SU-DHL-6 (cell line): ENCODE data around the gene DPH7.

ENCODE experiments used
- H2AFZ ChIP-seq: fragments of 200-600 bp; sonication (generic); 2 replicates; pipeline ENCODE4 v1.6.1; 2014; ENCODE audit warnings: low read depth, mild to moderate bottlenecking, moderate library complexity, mixed read lengths, antibody characterized with exemption, low read length; ENCODE audit not compliant: severe bottlenecking
- H3F3A ChIP-seq: fragments of 200-600 bp; shearing (Covaris generic); 2 replicates; pipeline ENCODE4 v1.6.0; 2016; ENCODE audit warnings: antibody characterized with exemption, mild to moderate bottlenecking; ENCODE audit not compliant: insufficient read depth
- H3K27ac ChIP-seq: fragments of 200-600 bp; sonication (generic); 2 replicates; pipeline ENCODE4 v1.5.1; 2016; ENCODE audit warnings: low read depth, mild to moderate bottlenecking, low read length, moderate library complexity, mixed read lengths
- H3K27me3 ChIP-seq: fragments of 200-600 bp; sonication (generic), shearing (Covaris generic); 2 replicates; pipeline ENCODE4 v1.6.0; 2014; ENCODE audit warnings: mild to moderate bottlenecking, low read length
- H3K36me3 ChIP-seq: fragments of 200-600 bp; sonication (generic); 2 replicates; pipeline ENCODE4 v1.6.1; 2014; ENCODE audit warnings: mild to moderate bottlenecking, low read length, mixed read lengths
- H3K4me2 ChIP-seq: fragments of 300-600, 200-600 bp; shearing (Covaris generic), sonication (generic); 2 replicates; pipeline ENCODE4 v1.6.0; 2014; ENCODE audit warnings: low read length, low read depth, mild to moderate bottlenecking; ENCODE audit not compliant: poor library complexity, severe bottlenecking
- H3K4me3 ChIP-seq: fragments of 200-600 bp; sonication (generic); 2 replicates; pipeline ENCODE4 v1.5.1; 2014; ENCODE audit warnings: antibody characterized with exemption, low read length, mild to moderate bottlenecking, mixed read lengths; ENCODE audit not compliant: insufficient read depth, poor library complexity, severe bottlenecking
- H3K79me2 ChIP-seq: fragments of 200-600 bp; sonication (generic); 2 replicates; pipeline ENCODE4 v1.6.1; 2014; ENCODE audit warnings: mild to moderate bottlenecking, low read length, moderate library complexity; ENCODE audit not compliant: insufficient read depth
- H3K9ac ChIP-seq: fragments of 200-600 bp; sonication (generic); 2 replicates; pipeline ENCODE4 v1.7.0; 2014; ENCODE audit warnings: mild to moderate bottlenecking, low read length
- H3K9me2 ChIP-seq: fragments of 200-600 bp; sonication (generic); replicated peaks from 2 replicates; pipeline ENCODE4 v1.6.1; 2014; ENCODE audit warnings: low read length; ENCODE audit not compliant: insufficient read depth
- H3K9me3 ChIP-seq: fragments of 200-600 bp; sonication (generic); 2 replicates; pipeline ENCODE4 v1.6.1; 2014; ENCODE audit warnings: low read length, mixed read lengths; ENCODE audit not compliant: insufficient read depth
- H4K20me1 ChIP-seq: fragments of 200-600 bp; sonication (generic); 2 replicates; pipeline ENCODE4 v1.6.1; 2014; ENCODE audit warnings: low read depth, mild to moderate bottlenecking, antibody characterized with exemption, low read length, moderate library complexity, mixed read lengths
- CTCF ChIP-seq: fragments of 200-600 bp; sonication (generic); IDR thresholded peaks from one replicate; pipeline ENCODE4 v1.5.1; 2017; ENCODE audit warnings: antibody characterized with exemption, mild to moderate bottlenecking, low read length, moderate library complexity; ENCODE audit not compliant: insufficient read depth, poor library complexity, severe bottlenecking
- EZH2phosphoT487 ChIP-seq: fragments of 200-600 bp; sonication (generic), shearing (Covaris generic); conservative IDR thresholded peaks from 2 replicates; pipeline ENCODE4 v1.6.1; 2018; ENCODE audit warnings: mild to moderate bottlenecking, antibody characterized with exemption, low read length, moderate library complexity, mixed read lengths

DPH7 gene

GRCh38 chr9:137522746-137523455, 55.8 kb downstream of the DPH7 start:
- H3K79me2 ChIP-seq = no peaks in the 10 kb centered on the region
- no peaks in the 10 kb centered on the region for H3K27me3 ChIP-seq

GRCh38 chr9:137521405-137521985, 57.2 kb downstream of the DPH7 start:
- Histone ChIP-seq H3K27ac (no peak overlapping the region), H4K20me1 (no peaks in the 10 kb centered on the region), H3K4me2 (no peak overlapping the region), H3K79me2 (no peaks in the 10 kb centered on the region), H3F3A (no peaks in the 10 kb centered on the region), H2AFZ (no peak overlapping the region), H3K9me2 (no peaks in the 10 kb centered on the region), H3K9ac (no peak overlapping the region), H3K36me3 (no peaks in the 10 kb centered on the region), H3K9me3 (no peaks in the 10 kb centered on the region), H3K4me3 (no peak overlapping the region), H3K27me3 (no peaks in the 10 kb centered on the region)
- TF ChIP-seq CTCF (no peak), EZH2phosphoT487 (no peak)

More at GRCh38 chr9:137522746-137523455, 55.8 kb downstream of the DPH7 start:
- TF ChIP-seq EZH2phosphoT487 (no peak), CTCF (no peak)
- Histone ChIP-seq H3K36me3 (no peaks in the 10 kb centered on the region), H3K27ac (no peak overlapping the region), H2AFZ (no peak overlapping the region), H3K4me3 (no peak overlapping the region), H3K9me3 (no peaks in the 10 kb centered on the region), H3K4me2 (no peak overlapping the region), H3F3A (no peaks in the 10 kb centered on the region), H3K9ac (no peak overlapping the region), H3K9me2 (no peaks in the 10 kb centered on the region), H4K20me1 (no peaks in the 10 kb centered on the region)

- no peak overlapping the region for H2AFZ ChIP-seq
- H3K9ac ChIP-seq = no peak overlapping the region
- no peaks in the 10 kb centered on the region for H3K27me3 ChIP-seq
- no peaks in the 10 kb centered on the region for H3K9me3 ChIP-seq
- TF ChIP-seq CTCF (no peak), EZH2phosphoT487 (no peak)
- H3K4me3 ChIP-seq = no peak overlapping the region
- H3K36me3 ChIP-seq = no peaks in the 10 kb centered on the region
- H4K20me1 ChIP-seq = no peaks in the 10 kb centered on the region
- H3F3A ChIP-seq = no peaks in the 10 kb centered on the region
- H3K27ac ChIP-seq = no peak overlapping the region
- no peaks in the 10 kb centered on the region for H3K79me2 ChIP-seq
- no peak overlapping the region for H3K4me2 ChIP-seq
- H3K9me2 ChIP-seq = no peaks in the 10 kb centered on the region
Measured at GRCh38 chr9:137520614-137521404, 57.9 kb downstream of the DPH7 start.
